ENCODE results near the gene CMTM5.

- TF ChIP-seq EZH2 (IDR thresholded peaks at IDR 0.05; ENCODE audit: low read length) (no peak), CTCF (optimal IDR thresholded peaks at IDR 0.05 in 1 of 3, IDR thresholded peaks at IDR 0.05 in 1 of 3, conservative IDR thresholded peaks at IDR 0.05 in 1 of 3; ENCODE audit: extremely low read depth in 1 of 3, insufficient read depth in 2 of 3, low read length in 3 of 3) (no peak)
Measured at GRCh38 chr14:23353433-23353780, 23.4 kb upstream of the CMTM5 start.

Measured in keratinocyte (primary cell).